Vagina (tissue), 2 donors: ENCODE data around the gene KIDINS220.

Experiments used
- POLR2A ChIP-seq, 2 donors: fragments of 450-650 bp; IDR thresholded peaks; one replicate each; pipeline ENCODE4 v1.6.1; 2017; ENCODE audit warnings: antibody characterized with exemption in 2 of 2, mild to moderate bottlenecking in 2 of 2, moderate library complexity in 2 of 2
- POLR2AphosphoS5 ChIP-seq, 2 donors: sonication (generic); formaldehyde crosslinking; IDR thresholded peaks; one replicate each; pipeline ENCODE4 v1.9.0; 2017; ENCODE audit warnings: antibody characterized with exemption in 2 of 2, mild to moderate bottlenecking in 2 of 2, low read depth in 1 of 2; ENCODE audit not compliant: insufficient read depth in 1 of 2
- TF ChIP-seq, protein P1 (sequence below), 3 experiments: fragments of 450-650 bp in 2 of 3; fragments of 200-600 bp in 1 of 3; sonication (generic) in 1 of 3; IDR thresholded peaks; one replicate each; pipeline ENCODE4 v1.5.1; 2017 to 2019; ENCODE audit warnings: antibody characterized with exemption in 3 of 3, mild to moderate bottlenecking in 2 of 3, moderate library complexity in 2 of 3

GRCh38 chr2:8680822-8681760 is 156.3 kb downstream of the KIDINS220 start:
- TF ChIP-seq POLR2AphosphoS5 (IDR thresholded peaks at IDR 0.05; ENCODE audit: insufficient read depth in 1 of 2, low read depth in 1 of 2) (no peak), POLR2A (IDR thresholded peaks at IDR 0.05) (no peak)
- TF ChIP-seq, protein P1, sequence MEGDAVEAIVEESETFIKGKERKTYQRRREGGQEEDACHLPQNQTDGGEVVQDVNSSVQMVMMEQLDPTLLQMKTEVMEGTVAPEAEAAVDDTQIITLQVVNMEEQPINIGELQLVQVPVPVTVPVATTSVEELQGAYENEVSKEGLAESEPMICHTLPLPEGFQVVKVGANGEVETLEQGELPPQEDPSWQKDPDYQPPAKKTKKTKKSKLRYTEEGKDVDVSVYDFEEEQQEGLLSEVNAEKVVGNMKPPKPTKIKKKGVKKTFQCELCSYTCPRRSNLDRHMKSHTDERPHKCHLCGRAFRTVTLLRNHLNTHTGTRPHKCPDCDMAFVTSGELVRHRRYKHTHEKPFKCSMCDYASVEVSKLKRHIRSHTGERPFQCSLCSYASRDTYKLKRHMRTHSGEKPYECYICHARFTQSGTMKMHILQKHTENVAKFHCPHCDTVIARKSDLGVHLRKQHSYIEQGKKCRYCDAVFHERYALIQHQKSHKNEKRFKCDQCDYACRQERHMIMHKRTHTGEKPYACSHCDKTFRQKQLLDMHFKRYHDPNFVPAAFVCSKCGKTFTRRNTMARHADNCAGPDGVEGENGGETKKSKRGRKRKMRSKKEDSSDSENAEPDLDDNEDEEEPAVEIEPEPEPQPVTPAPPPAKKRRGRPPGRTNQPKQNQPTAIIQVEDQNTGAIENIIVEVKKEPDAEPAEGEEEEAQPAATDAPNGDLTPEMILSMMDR (IDR thresholded peaks at IDR 0.05): no peak
